Astrocyte of the cerebellum (primary cell): ENCODE data around the gene RFX7.
"Not testable (repeated sequence)": the region's sequence is repeated elsewhere in the genome, so short reads cannot be mapped to it uniquely, and the experiment has no call there.

ENCODE experiments used
- DNase-seq: peaks from one replicate; pipeline ENCODE4 v3.0.0-alpha.2; 2011; ENCODE audit warnings: low read depth
- H3K4me3 ChIP-seq: 2 replicates; pipeline ENCODE4 v1.5.1; 2011; ENCODE audit warnings: mild to moderate bottlenecking, low read depth, low read length, moderate library complexity
- in situ Hi-C: cut with HindIII; loops from 2 replicates; pipeline ENCODE4 v1.10.0; 2017; ENCODE audit warnings: low sequenced_read_pairs
- TF ChIP-seq, protein P1 (sequence below): IDR thresholded peaks from 2 replicates; pipeline ENCODE4 v1.5.1; 2012; ENCODE audit warnings: low read length, low read depth, moderate library complexity, mild to moderate bottlenecking; ENCODE audit errors: missing control alignments

RFX7 gene

DNA sequence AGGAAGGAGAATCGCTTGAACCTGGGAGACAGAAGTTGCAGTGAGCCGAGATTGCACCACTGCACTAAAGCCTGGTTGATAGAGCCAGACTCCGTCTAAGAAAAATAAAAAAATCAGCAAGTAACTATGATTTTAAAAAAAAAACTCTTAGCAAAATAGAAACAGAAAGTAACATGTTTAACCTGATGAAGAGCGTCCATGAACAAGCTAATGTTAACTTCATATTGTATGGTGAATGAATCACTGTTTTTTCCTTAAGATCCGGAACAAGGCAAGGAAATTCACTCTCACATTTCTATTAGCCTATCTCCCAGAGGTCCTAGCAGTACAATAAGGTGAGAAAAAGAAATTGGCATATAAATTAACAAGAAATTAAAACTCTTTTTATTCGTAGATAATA lies 69.0 kb downstream of the RFX7 start:
- in situ Hi-C loops = no loop called here

DNA sequence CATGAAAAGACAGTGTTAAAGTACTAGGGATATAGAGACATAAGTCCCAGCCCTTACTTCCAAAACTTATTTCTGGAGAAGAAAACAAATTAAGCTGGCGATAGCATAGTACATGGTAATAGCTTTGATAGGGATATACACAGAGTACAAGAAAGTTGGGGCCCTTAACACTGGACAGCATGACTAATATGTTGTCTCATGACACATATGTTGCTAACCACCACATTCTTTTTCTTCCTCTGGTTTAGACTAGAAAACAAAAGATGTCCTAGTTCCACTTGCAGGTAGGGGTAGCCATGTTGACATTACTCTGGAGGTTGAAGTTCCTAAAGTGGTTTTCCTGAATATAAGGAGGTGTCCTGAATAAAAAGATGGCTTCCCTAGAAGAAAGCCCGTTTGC lies 75.3 kb downstream of the RFX7 start:
- H3K4me3 ChIP-seq = no peak overlapping the region
- DNase-seq = no peak
- in situ Hi-C loops = no loop called here
- TF ChIP-seq, protein P1, sequence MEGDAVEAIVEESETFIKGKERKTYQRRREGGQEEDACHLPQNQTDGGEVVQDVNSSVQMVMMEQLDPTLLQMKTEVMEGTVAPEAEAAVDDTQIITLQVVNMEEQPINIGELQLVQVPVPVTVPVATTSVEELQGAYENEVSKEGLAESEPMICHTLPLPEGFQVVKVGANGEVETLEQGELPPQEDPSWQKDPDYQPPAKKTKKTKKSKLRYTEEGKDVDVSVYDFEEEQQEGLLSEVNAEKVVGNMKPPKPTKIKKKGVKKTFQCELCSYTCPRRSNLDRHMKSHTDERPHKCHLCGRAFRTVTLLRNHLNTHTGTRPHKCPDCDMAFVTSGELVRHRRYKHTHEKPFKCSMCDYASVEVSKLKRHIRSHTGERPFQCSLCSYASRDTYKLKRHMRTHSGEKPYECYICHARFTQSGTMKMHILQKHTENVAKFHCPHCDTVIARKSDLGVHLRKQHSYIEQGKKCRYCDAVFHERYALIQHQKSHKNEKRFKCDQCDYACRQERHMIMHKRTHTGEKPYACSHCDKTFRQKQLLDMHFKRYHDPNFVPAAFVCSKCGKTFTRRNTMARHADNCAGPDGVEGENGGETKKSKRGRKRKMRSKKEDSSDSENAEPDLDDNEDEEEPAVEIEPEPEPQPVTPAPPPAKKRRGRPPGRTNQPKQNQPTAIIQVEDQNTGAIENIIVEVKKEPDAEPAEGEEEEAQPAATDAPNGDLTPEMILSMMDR = no peak

More for the DNA sequence above, 69.0 kb downstream of the RFX7 start:
- TF ChIP-seq, protein P1 = no peak
- no peak overlapping the region for H3K4me3 ChIP-seq
- DNase-seq = no peak

DNA sequence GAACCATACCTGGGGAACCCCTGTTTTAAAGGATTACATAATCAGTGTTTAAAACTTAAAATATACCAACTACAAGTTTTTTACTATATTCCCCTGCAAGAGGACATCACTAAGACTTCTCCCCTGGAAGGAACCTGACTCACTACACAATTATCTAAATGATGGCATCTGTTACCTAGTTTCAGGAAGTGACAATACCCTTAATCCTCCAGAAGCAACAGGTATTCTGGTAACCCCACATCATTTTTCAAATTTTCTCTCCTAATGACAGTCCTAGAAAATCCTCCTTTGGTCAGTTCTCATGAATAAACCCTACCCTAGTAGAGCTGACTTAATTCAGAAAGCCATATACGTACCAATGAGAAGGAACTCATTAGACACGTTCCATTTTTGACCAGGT lies 78.4 kb downstream of the RFX7 start:
- TF ChIP-seq, protein P1 = no peak
- in situ Hi-C loops = no loop called here
- no peak overlapping the region for H3K4me3 ChIP-seq
- no peak for DNase-seq

DNA sequence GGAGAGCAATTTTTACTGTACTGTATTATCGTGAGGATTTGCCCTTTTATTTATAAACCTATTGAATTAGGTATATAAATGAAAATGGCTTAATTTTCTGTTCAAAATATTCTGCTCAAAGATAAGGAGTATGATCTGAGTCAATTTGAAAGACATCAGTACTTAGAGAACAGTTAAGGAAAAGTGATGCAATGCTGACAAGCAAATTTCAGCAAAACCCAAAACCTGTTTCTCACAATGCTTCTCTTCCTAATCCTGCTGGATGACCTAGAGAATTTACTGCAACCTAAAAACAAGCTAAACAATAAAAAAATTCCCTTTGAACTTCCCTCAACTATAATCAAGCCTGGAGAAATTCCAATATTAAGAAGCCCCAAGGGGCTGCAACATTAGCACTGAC lies 82.7 kb downstream of the RFX7 start:
- in situ Hi-C loops = no loop called here
- no peak for DNase-seq
- TF ChIP-seq, protein P1 = no peak
- no peak overlapping the region for H3K4me3 ChIP-seq

DNA sequence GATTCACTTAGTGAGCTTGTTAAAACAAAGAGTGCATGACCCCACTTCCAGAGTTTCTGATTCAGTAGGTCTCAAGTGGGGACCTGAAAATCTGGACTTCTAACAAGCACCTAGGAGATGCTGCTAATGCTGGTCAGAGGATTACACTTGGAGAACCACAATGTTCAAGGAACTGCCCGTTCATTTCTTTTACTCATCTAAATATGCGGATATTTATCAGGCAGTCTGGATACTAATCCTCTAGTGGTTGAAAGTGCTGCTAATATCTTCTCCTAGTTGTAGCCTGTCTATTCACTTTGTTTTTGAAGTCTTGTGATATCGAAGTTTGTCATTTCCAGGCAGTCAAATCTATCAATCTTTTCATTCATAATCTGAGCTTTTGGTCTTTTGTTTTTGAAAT lies 86.8 kb downstream of the RFX7 start:
- TF ChIP-seq, protein P1 = no peak
- DNase-seq = no peak
- in situ Hi-C loops = no loop called here
- no peak overlapping the region for H3K4me3 ChIP-seq

DNA sequence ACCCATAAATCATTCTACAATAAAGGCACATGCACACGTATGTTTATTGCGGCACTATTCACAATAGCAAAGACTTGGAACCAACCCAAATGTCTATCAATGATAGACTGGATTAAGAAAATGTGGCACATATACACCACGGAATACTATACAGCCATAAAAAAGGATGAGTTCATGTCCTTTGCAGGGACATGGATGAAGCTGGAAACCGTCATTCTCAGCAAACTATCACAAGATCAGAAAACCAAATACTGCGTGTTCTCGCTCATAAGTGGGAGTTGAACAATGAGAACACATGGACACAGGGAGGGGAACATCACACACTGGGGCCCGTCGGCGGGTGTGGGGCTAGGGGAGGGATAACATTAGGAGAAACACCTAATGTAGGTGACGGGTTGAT lies 88.4 kb downstream of the RFX7 start:
- in situ Hi-C loops, DNase-seq, H3K4me3 ChIP-seq: not testable (repeated sequence)

DNA sequence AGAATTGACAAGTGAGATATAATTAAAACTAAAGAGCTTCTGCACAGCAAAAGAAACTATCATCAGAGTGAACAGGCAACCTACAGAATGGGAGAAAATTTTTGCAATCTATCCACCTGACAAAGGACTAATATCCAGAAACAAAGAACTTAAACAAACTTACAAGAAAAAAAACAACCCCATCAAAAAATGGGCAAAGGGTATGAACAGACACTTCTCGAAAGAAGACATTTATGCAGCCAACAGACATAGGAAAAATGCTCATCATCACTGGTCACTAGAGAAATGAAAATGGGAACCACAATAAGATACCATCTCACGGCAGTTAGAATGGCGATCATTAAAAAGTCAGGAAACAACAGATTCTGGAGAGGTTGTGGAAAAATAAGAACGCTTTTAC lies 88.9 kb downstream of the RFX7 start:
- H3K4me3 ChIP-seq, DNase-seq, in situ Hi-C loops: not testable (repeated sequence)

DNA sequence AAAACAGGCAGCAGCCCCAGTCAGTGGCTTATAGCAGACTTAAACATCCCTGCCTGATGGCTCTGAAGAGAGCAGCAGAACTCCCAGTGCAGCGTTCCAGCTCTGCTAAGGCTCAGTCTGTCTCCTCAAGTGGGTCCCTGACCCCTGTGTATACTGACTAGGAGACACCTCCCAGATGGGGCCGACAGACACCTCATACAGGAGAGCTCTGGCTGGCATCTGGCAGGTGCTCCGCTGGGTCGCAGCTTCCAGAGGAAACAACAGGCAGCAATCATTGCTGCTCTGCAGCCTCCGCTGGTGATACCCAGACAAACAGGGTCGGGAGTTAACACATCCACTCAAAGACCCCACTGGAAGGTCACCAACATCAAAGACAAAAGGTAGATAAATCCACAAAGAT lies 93.5 kb downstream of the RFX7 start:
- no peak overlapping the region for H3K4me3 ChIP-seq
- no peak for DNase-seq
- TF ChIP-seq, protein P1 = no peak
- in situ Hi-C loops = no loop called here
